GM12864 (cell line): Measurements from ENCODE around the gene HOXB1.

Source experiments
- DNase-seq: peaks from one replicate; pipeline ENCODE4 v3.0.0-alpha.2; 2011; ENCODE audit warnings: low read depth
- H3K4me3 ChIP-seq: 2 replicates; pipeline ENCODE4 v1.5.1; 2011; ENCODE audit warnings: mild to moderate bottlenecking, low read depth, low read length, control low read depth
- TF ChIP-seq, protein P1 (sequence below): IDR thresholded peaks from 2 replicates; pipeline ENCODE4 v1.5.1; 2011; ENCODE audit warnings: low read depth, mild to moderate bottlenecking, moderate library complexity, low read length, control low read depth, inconsistent platforms; ENCODE audit errors: missing control alignments

Gene HOXB1

DNA sequence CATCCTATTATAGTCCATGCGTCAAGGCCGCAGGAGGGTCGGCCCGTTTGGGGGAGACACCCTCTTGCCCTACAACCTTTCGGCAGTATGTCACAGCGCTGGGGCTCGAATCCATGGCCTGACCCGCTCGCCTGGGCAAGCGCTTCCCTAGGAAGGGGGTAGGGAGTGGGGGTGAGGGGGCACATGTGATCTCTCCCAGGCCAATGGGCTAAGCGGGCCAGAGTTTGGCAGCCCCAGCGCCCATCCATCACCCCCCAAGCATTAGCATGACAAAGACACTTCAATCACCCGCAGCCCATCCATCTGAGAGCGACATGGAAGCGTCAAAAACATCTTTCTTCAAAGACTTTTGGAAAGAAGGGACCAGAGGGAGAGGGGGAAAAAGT lies at the start of gene HOXB1:
Gene HOXB1, minus strand, starts transcription at position 125 of the 386 bp plus-strand sequence. Its CDS starts 107 bp downstream, at position 18.
- no peak for DNase-seq
- TF ChIP-seq, protein P1, sequence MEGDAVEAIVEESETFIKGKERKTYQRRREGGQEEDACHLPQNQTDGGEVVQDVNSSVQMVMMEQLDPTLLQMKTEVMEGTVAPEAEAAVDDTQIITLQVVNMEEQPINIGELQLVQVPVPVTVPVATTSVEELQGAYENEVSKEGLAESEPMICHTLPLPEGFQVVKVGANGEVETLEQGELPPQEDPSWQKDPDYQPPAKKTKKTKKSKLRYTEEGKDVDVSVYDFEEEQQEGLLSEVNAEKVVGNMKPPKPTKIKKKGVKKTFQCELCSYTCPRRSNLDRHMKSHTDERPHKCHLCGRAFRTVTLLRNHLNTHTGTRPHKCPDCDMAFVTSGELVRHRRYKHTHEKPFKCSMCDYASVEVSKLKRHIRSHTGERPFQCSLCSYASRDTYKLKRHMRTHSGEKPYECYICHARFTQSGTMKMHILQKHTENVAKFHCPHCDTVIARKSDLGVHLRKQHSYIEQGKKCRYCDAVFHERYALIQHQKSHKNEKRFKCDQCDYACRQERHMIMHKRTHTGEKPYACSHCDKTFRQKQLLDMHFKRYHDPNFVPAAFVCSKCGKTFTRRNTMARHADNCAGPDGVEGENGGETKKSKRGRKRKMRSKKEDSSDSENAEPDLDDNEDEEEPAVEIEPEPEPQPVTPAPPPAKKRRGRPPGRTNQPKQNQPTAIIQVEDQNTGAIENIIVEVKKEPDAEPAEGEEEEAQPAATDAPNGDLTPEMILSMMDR: no peak

DNA sequence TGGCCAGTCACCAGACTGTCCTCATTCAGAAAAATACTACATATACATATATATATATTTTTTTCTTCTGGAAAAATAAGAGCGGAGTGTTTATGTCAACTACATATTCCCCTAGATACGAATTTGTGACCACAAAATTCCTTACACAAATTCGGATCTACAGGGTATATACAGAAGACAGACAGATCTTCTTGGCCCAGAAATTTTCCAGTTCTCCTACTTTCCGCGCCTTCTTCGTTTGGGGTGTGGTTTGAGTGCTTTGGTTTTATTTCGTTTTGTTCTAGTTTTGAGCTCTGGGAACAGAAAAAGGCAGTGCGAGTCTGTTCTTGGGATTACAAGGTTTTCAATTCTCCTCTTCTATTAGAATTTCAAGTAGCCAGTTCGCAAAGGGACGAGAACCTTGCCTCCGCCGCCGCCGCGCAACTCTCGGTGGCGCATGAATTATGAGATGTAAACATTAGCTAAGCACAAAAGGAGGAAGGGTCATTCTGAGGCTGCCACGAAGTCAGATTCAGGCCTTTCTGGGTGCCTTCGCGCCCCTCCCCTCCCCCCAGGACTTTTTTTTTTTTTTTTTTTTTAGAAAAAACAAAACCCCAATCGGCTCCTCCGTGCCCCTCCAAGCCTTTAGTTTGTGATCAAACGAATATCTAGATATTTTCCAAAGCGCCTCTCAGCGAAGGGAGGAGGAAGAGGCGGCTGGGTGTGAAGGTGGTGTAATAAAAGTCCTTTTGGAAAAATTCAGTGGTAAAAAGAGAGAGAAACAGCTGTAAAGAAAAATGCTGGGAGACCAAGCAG lies 49.1 kb upstream of the HOXB1 start:
- DNase-seq: no peak
- TF ChIP-seq, protein P1: no peak
- no peak overlapping the region for H3K4me3 ChIP-seq

More for the DNA sequence above, at the start of gene HOXB1:
- H3K4me3 ChIP-seq: no peak within 1 kb of the TSS

DNA sequence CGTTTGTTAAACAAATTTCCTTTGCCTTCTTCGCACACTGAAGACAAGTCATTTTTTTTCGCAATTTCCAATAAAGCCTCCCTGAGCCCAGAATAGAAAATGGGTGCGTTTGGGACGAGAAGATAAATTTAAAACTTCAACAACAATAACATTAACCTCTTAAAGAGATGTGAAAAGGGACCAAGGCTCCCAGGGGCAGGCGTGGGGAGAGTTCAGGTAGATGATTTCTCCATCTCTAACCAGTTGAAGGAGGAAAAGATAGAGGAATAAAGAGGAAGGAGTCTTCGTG lies 48.6 kb upstream of the HOXB1 start:
- peak overlapping the region; percentile 84 for H3K4me3 ChIP-seq
- DNase-seq: no peak
- TF ChIP-seq, protein P1: no peak

DNA sequence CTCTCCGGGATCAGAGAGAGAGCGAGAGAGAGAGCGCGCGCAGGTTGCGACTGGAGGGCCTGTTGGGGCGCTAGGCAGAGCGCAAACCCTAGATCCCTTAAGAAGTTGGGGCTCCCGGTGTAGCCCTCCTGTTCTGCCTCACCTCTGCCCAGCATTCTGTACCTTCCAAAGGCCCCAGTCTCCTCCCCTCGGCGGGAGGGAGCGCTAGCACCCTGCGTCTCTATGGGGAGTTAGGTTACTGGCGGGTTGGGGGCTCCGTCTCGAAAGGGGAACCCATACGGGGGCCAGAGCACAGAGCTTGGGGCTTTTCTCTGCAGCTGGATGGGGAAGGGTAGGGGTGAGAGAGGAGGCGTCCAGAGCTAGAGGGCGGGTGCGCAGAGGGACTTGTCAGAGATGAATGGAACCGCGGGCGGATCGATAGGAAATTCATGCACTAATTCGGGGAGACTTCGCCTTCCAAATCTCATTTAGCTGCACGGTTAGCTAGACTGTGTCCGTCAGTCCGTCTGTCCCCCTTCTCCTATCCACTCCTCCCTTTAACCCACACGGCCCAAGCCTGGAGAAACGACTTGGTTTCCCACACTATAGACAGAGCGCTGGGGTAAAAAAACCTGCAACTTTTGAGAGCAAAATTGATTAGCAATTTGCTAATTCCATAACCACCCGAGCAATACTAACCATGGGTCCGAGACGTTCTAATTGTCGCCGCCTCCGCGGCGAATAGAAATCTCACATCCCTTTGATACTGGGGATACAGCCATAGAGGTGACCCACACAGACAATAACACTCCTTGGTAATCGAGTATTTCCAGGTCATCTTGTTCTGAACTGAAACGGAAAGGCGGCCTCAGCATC lies 48.0 kb upstream of the HOXB1 start:
- DNase-seq: no peak

DNA sequence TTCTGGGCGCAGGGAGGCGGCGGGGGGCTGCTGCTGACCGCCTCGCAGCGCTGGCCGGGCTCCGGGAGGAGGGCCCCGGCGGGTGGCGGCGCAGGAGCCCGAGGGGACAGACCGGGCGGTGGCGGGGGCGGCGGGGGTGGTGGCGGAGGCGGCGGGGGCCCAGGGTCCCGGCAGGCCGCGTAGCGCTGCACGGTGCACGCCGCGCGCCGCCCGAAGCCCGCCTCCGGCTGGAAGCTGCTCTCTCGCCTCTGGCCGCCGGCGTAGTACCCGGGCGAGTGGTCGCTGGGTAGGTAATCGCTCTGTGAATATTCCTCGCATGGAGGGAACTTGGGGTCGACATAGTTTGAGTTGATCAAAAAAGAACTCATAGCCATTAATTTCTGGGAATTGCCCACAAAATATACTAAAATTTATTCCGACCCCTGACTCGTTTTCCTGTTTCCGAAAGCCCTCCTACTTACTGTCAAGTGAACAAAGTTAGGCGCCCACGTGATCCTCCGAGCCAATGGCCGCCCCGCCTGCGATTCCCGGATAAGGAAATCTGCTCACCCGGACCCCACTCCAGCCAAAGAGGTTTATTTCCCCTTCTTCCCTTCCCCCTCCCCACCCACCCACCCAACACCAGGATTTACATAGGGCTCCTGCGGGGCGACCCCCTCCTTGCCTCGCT lies 47.3 kb upstream of the HOXB1 start, which contains the start of gene HOXB4:
Gene HOXB4, minus strand, starts transcription at position 405 of the 670 bp plus-strand sequence. Its CDS starts 31 bp downstream, at position 374.
- TF ChIP-seq, protein P1: no peak
- peak; percentile 44 for DNase-seq
- peak within 1 kb of the TSS; percentile 84 for H3K4me3 ChIP-seq

More for the DNA sequence above, 48.0 kb upstream of the HOXB1 start:
- peak overlapping the region; percentile 84 for H3K4me3 ChIP-seq
- TF ChIP-seq, protein P1: peak; percentile 14

DNA sequence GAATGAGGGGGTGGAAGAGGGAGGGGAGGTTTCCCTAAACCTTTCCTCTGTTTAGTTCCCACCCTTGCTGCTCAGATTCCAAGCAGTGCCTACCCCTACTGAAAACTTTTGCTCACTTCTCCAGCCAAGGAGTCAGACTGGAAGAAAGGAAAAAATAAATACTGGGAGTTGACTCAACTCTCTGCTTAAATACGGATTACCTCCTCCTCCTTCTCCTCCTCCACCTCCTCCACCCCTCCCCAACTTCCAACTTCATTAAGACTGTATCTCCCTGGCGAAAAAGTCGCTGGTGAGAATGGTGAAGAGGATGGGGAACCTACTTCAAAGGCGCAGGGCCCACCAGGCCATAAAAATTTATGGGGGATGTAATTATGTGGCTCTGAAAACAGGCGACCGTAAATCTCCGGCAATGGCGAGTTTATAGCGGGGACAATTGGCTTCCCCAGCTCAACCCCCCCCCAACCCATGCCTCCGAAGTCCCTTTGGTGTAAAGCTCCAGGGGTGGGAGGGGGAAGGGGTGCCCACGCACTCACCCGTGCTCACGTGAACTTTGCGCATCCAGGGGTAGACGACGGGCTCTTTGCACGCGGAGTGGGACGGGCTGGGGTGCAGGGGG lies 46.6 kb upstream of the HOXB1 start:
- TF ChIP-seq, protein P1: no peak
- H3K4me3 ChIP-seq: peak overlapping the region; percentile 84

More for the DNA sequence above, 46.6 kb upstream of the HOXB1 start:
- no peak for DNase-seq
